Right lobe of liver (tissue), 6 donors: Measurements from ENCODE around the gene KCNT2. TPM values are rescaled to one million over a fixed set of nuclear protein-coding genes. Genes with fewer than 3 reads are reported as not detected.

Source experiments
- ATAC-seq, 4 donors: fragments of 200-7000 bp; cut with Tn5 transposase; one replicate each; pipeline ENCODE4 v1.9.1; 2020; ENCODE audit warnings: mild to moderate bottlenecking in 4 of 4, moderate library complexity in 4 of 4
- DNase-seq, 3 donors: peaks; one replicate each; pipeline ENCODE4 v3.0.0-alpha.2; 2020
- H3K27ac ChIP-seq, 3 donors: fragments of 200-600 bp; one replicate each; pipeline ENCODE4 v1.8.0; 2022
- H3K27me3 ChIP-seq, 2 donors: fragments of 200-600 bp; one replicate each; pipeline ENCODE4 v1.8.0; 2022
- H3K36me3 ChIP-seq, 4 donors: fragments of 200-600 bp; sonication (generic) in 1 of 4; one replicate each; pipeline versions ENCODE4 v1.5.1 to v1.8.0; 2017 to 2022; ENCODE audit warnings: control low read depth in 1 of 4
- H3K4me1 ChIP-seq, 4 donors: fragments of 200-600 bp; sonication (generic) in 1 of 4; one replicate each; pipeline versions ENCODE4 v1.5.1 to v1.8.0; 2017 to 2022; ENCODE audit warnings: control low read depth in 1 of 4
- H3K4me3 ChIP-seq, 3 donors: fragments of 200-600 bp; one replicate each; pipeline ENCODE4 v1.8.0; 2022
- H3K9me3 ChIP-seq, 4 donors: fragments of 200-600 bp; sonication (generic) in 1 of 4; one replicate each; pipeline versions ENCODE4 v1.5.1 to v1.8.0; 2017 to 2022; ENCODE audit warnings: control low read depth in 1 of 4
- CTCF ChIP-seq, 4 donors: fragments of 200-600 bp in 3 of 4; fragments of 450-650 bp in 1 of 4; IDR thresholded peaks; one replicate each; pipeline versions ENCODE4 v1.5.1 to v1.8.0; 2016 to 2022; ENCODE audit warnings: antibody characterized with exemption in 4 of 4, mild to moderate bottlenecking in 2 of 4
- POLR2A ChIP-seq: fragments of 450-650 bp; IDR thresholded peaks from one replicate; pipeline ENCODE4 v1.6.1; 2017; ENCODE audit warnings: antibody characterized with exemption, mild to moderate bottlenecking
- WGBS: methylation state at CpG from one replicate; pipeline ENCODE4 v1.1.6; 2018; ENCODE audit warnings: low coverage, low lambda C conversion rate; ENCODE audit not compliant: insufficient coverage; ENCODE audit errors: missing lambda C conversion rate; 5-methylcytosine and 5-hydroxymethylcytosine counted together
- intact Hi-C, 2 donors: fragments of 100-400 bp; cut with DNase I; formaldehyde crosslinking; loops; one replicate each; pipeline versions ENCODE4 v1.11.2 to v1.14.1; 2022
- total RNA-seq, 6 experiments: library from RNA; depleted of rRNA in 2 of 6; stranded (reverse); fragments of >200 nt in 2 of 6; fragmentation: NEBNext Ultra II Directional in 3 of 6; extraction: Animal tissue kit (Norgen Biotek cat#: 25700) in 3 of 6; gene quantifications; one replicate each; pipeline versions ENCODE4 v1.1.0 to v1.2.4, GENCODE V29; 2016 to 2023
- donor health status: DM: no; HTN: yes; CAD: no.
- donor health status: DM: no; HTN: no; CAD: no.
- donor health status: DM: no; HTN: no; CAD: no.
- donor health status: DM: no; HTN: yes; CAD: no.
- donor health status: DM: no; HTN: yes; CAD: no.

KCNT2 gene
- total RNA-seq, 6 experiments from 2014 or later, result 5.3 to 8.4 (median 7.5) TPM

- Histone ChIP-seq H3K4me3 (no peak overlapping the region), H3K27ac (no peak overlapping the region), H3K4me1 (no peaks in the 10 kb centered on the region), H3K9me3 (peaks cover 0 to 3% (median 0%) of the 10 kb centered on the region in 4 donors), H3K36me3 (no peaks in the 10 kb centered on the region), H3K27me3 (no peaks in the 10 kb centered on the region)
- no peak for ATAC-seq
- TF ChIP-seq POLR2A (no peak), CTCF (IDR thresholded peaks at IDR 0.05) (no peak)
- intact Hi-C loops, result no loop called here
- DNase-seq, result no peak
Measured at GRCh38 chr1:196486346-196486745, 121.9 kb downstream of the KCNT2 start.

- H3K4me3 ChIP-seq, result no peak overlapping the region
- no peaks in the 10 kb centered on the region for H3K4me1 ChIP-seq
- TF ChIP-seq CTCF (IDR thresholded peaks at IDR 0.05), result no peak
- TF ChIP-seq POLR2A, result no peak
- ATAC-seq (no peak), DNase-seq (no peak)
- no peak overlapping the region for H3K27ac ChIP-seq
- intact Hi-C loops, result no loop called here
- H3K9me3 ChIP-seq, result peaks cover 0 to 3% (median 0%) of the 10 kb centered on the region in 4 donors
- H3K36me3 ChIP-seq, result no peaks in the 10 kb centered on the region
- no peaks in the 10 kb centered on the region for H3K27me3 ChIP-seq
- WGBS, result 75% methylated on average over 2 of the region's 2 CpGs
Measured at GRCh38 chr1:196481616-196482015, 126.6 kb downstream of the KCNT2 start.

DNA sequence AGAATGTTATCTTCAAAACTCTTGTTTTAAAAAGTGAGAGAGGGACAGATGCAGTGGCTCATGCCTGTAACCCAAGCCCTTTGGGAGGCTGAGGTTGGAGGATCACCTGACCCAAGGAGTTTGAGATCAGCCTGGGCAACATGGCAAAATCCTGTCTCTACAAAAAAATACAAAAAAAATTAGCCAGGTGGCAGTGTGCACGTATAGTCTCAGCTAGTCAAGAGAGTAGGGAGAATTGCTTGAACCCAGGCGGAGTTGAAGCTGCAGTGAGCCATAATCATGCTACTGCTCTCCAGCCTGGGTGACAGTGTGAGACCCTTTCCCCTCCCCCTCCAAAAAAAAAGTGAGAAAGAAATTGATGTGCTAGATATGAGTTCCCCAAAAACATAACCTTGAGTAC is 131.0 kb downstream of the KCNT2 start:
- H3K4me1 ChIP-seq, result peaks cover 0 to 3% (median 0%) of the 10 kb centered on the region in 4 donors
- WGBS, result 94% methylated on average over 2 of the region's 2 CpGs
- DNase-seq (no peak), ATAC-seq (peak in 1 of 4 donors; percentile 23)
- intact Hi-C loops, result no loop called here
- H3K27ac ChIP-seq, result no peak overlapping the region
- H3K9me3 ChIP-seq, result no peaks in the 10 kb centered on the region
- TF ChIP-seq CTCF (IDR thresholded peaks at IDR 0.05), result no peak
- H3K4me3 ChIP-seq, result no peak overlapping the region
- H3K27me3 ChIP-seq, result no peaks in the 10 kb centered on the region
- no peaks in the 10 kb centered on the region for H3K36me3 ChIP-seq

DNA sequence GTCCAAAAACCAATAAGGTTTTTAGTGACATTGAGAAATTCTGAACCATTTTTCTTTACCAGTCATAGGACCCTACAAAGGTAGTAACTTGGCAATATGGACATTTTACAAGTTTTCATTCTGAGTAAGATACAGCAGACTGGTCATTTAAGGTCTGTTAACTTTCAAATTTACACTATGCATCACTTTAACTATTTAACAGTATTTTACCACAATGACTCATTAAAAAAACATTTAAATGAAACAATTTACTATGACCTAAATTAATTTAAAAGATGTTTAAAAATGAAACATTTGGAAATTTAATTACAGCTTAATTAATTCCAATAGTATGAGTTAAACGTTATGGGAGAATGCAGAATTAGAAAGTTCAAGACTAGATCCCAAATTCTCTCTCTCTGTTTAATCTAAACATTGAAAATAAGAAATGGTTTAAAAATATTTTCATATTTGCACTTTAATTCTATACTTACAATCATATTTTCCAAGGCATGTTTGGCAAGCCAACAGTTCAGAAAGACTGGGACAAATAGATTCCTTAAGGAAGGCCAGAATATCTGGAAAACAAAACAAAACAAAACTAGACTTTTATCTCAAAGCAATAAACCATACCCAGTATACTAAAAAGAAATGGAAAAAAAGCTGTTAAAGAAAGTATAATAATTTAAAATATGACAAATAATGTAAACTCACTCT is 140.9 kb downstream of the KCNT2 start:
- DNase-seq, result no peak
- TF ChIP-seq CTCF (IDR thresholded peaks at IDR 0.05), result no peak
- TF ChIP-seq POLR2A, result no peak
- intact Hi-C loops, result no loop called here
- ATAC-seq, result no peak
- no peaks in the 10 kb centered on the region for H3K36me3 ChIP-seq
- 67% methylated on average over 1 of the region's 1 CpG for WGBS
- no peaks in the 10 kb centered on the region for H3K27me3 ChIP-seq
- no peak overlapping the region for H3K27ac ChIP-seq
- no peaks in the 10 kb centered on the region for H3K9me3 ChIP-seq
- no peaks in the 10 kb centered on the region for H3K4me1 ChIP-seq
- H3K4me3 ChIP-seq, result no peak overlapping the region

DNA sequence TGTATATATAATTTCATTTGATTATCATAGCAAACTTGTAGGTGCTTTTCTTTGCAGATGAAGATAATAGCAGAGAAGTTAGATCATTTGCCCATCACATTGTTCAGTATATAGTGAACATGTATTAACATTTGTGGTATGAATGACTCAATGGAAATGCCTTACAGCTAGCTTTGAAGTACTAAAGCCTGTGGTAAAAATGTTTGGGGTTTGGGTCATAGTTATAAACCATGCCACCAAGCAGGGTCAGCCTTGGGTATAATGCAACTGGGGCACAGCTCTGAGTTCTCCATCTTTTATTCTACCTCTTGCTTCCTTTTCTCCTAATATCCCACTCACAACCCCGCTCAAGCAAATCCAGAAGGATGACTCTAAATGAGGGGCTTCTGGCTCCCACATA is 141.6 kb downstream of the KCNT2 start:
- no peaks in the 10 kb centered on the region for H3K36me3 ChIP-seq
- TF ChIP-seq CTCF (IDR thresholded peaks at IDR 0.05), result no peak
- TF ChIP-seq POLR2A, result no peak
- no peaks in the 10 kb centered on the region for H3K9me3 ChIP-seq
- ATAC-seq (no peak), DNase-seq (no peak)
- no peak overlapping the region for H3K27ac ChIP-seq
- intact Hi-C loops, result no loop called here
- peaks cover 0 to under 1% (median 0%) of the 10 kb centered on the region in 4 donors for H3K4me1 ChIP-seq
- no peaks in the 10 kb centered on the region for H3K27me3 ChIP-seq
- WGBS, result 60% methylated on average over 1 of the region's 1 CpG
- H3K4me3 ChIP-seq, result no peak overlapping the region
